IgD-negative memory B cell (primary cell): Measurements from ENCODE around the gene TMCC3. TPM values are rescaled to one million over a fixed set of nuclear protein-coding genes. Genes with fewer than 3 reads are reported as not detected.

Source experiments
- H3K27ac Mint-ChIP-seq, 3 donors: one replicate each; pipeline ENCODE4 v1.8.0; 2020 to 2022; ENCODE audit warnings: mild to moderate bottlenecking in 3 of 3, mixed read lengths in 3 of 3, moderate library complexity in 1 of 3
- H3K27me3 Mint-ChIP-seq: one replicate; pipeline ENCODE4 v1.8.0; 2021; ENCODE audit warnings: mixed read lengths
- H3K36me3 Mint-ChIP-seq: one replicate; pipeline ENCODE4 v1.8.0; 2020; ENCODE audit warnings: mild to moderate bottlenecking, mixed read lengths
- H3K4me1 Mint-ChIP-seq, 3 donors: one replicate each; pipeline ENCODE4 v1.8.0; 2020 to 2022; ENCODE audit warnings: mixed read lengths in 3 of 3, mild to moderate bottlenecking in 1 of 3
- H3K4me3 Mint-ChIP-seq, 4 donors: one replicate each; pipeline ENCODE4 v1.8.0; 2020 to 2022; ENCODE audit warnings: mild to moderate bottlenecking in 4 of 4, mixed read lengths in 4 of 4, moderate library complexity in 3 of 4
- H3K9me3 Mint-ChIP-seq, 3 donors: one replicate each; pipeline ENCODE4 v1.8.0; 2020 to 2021; ENCODE audit warnings: mixed read lengths in 3 of 3, mild to moderate bottlenecking in 1 of 3
- polyA plus RNA-seq: library from polyadenylated mRNA; unstranded; fragments of 300-500 nt; fragmentation: Illumina TruSeq; gene quantifications from one replicate; pipeline ENCODE4 v1.2.3, GENCODE V29; 2021

The TMCC3 gene
- polyA plus RNA-seq, 1 donor from 2014 or later, result 15.2 TPM

GRCh38 chr12:94633401-94633800 is 17.0 kb downstream of the TMCC3 start:
- H3K4me1 Mint-ChIP-seq, result peaks cover under 1 to 4% (median 2%) of the 10 kb centered on the region in 3 donors
- no peaks in the 10 kb centered on the region for H3K27me3 Mint-ChIP-seq
- H3K36me3 Mint-ChIP-seq, result peaks cover 2% of the 10 kb centered on the region
- H3K27ac Mint-ChIP-seq, result no peak overlapping the region
- no peaks in the 10 kb centered on the region for H3K9me3 Mint-ChIP-seq
- H3K4me3 Mint-ChIP-seq, result no peak overlapping the region

DNA sequence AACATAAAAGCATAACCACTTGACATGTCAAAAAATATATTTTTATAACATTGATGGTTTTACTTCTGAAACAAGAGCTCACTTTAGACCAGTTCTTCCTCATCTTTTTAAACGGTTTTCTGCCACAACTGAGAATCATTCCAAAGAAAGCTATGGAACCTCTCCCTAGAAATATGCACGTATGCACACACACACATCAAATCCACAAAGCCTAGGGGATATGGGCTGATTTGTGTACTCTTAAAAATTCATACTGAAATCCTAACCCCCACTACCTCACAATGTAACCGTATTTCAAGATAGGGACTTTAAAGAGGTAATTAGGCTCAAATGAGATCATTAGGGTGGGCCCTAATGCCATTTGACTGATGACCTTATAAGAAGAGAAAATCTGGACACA is 19.3 kb downstream of the TMCC3 start:
- H3K27ac Mint-ChIP-seq, result no peak overlapping the region
- H3K36me3 Mint-ChIP-seq, result peaks cover 2% of the 10 kb centered on the region
- H3K4me1 Mint-ChIP-seq, result peaks cover 0 to 4% (median 0%) of the 10 kb centered on the region in 3 donors

GRCh38 chr12:94628819-94629472 is 21.4 kb downstream of the TMCC3 start:
- peaks cover 0 to 4% (median 0%) of the 10 kb centered on the region in 3 donors for H3K4me1 Mint-ChIP-seq
- H3K27ac Mint-ChIP-seq, result no peak overlapping the region
- peaks cover 0 to 13% (median 2%) of the 10 kb centered on the region in 3 donors for H3K9me3 Mint-ChIP-seq
- no peaks in the 10 kb centered on the region for H3K27me3 Mint-ChIP-seq
- no peak overlapping the region for H3K4me3 Mint-ChIP-seq
- peaks cover 8% of the 10 kb centered on the region for H3K36me3 Mint-ChIP-seq

More for the DNA sequence above, 19.3 kb downstream of the TMCC3 start:
- Mint-ChIP-seq H3K27me3 (no peaks in the 10 kb centered on the region), H3K9me3 (peaks cover 0 to 6% (median 2%) of the 10 kb centered on the region in 3 donors), H3K4me3 (no peak overlapping the region)

DNA sequence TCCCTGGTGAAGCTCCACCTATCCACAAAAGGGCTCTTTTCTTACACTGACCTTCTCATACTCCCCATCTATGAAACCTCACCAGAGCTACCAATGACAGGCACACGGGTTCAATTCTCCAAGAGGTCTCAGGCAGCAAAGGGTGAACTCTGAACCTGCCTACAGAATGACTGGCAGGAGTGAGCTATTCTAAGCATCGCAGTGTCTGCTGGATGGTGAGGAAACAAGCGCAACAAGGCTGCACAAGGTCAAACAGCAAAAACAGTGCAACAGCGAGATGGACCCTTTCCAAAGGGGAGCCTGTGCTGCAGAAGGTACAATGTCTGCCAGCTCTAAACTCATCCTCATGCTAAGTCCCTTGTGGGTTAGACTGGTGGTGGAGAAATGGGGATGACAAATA is 22.0 kb downstream of the TMCC3 start:
- H3K27me3 Mint-ChIP-seq, result no peaks in the 10 kb centered on the region
- peak overlapping the region in 1 of 3 donors; percentile 28 for H3K27ac Mint-ChIP-seq
- peaks cover 0 to 14% (median 2%) of the 10 kb centered on the region in 3 donors for H3K9me3 Mint-ChIP-seq
- peaks cover 0 to 4% (median 0%) of the 10 kb centered on the region in 3 donors for H3K4me1 Mint-ChIP-seq
- H3K36me3 Mint-ChIP-seq, result peaks cover 9% of the 10 kb centered on the region
- peak overlapping the region in 1 of 4 donors; percentile 46 for H3K4me3 Mint-ChIP-seq

DNA sequence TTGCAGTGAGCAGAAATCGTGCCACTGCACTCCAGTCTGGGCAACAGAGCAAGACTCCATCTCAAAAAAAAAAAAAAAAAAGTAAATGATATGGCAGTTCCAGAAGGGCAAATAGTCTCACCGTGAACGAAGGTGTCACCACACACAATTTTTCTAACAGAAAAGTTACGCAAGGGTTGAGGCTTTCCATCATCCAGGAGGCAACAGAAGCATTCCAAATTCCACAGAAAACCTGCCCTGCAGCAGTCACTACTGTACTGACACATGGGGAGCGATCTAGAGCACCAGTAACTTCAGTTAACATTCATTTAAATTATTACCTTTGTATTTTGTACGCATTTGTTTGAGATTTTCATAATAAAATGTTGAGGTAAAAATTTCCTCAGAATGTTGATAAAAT is 24.8 kb downstream of the TMCC3 start:
- Mint-ChIP-seq H3K27ac (no peak overlapping the region), H3K4me1 (peaks cover 15 to 17% (median 17%) of the 10 kb centered on the region in 3 donors), H3K9me3 (peaks cover 0 to 14% (median 2%) of the 10 kb centered on the region in 3 donors), H3K36me3 (peaks cover 7% of the 10 kb centered on the region), H3K4me3 (no peak overlapping the region), H3K27me3 (no peaks in the 10 kb centered on the region)

DNA sequence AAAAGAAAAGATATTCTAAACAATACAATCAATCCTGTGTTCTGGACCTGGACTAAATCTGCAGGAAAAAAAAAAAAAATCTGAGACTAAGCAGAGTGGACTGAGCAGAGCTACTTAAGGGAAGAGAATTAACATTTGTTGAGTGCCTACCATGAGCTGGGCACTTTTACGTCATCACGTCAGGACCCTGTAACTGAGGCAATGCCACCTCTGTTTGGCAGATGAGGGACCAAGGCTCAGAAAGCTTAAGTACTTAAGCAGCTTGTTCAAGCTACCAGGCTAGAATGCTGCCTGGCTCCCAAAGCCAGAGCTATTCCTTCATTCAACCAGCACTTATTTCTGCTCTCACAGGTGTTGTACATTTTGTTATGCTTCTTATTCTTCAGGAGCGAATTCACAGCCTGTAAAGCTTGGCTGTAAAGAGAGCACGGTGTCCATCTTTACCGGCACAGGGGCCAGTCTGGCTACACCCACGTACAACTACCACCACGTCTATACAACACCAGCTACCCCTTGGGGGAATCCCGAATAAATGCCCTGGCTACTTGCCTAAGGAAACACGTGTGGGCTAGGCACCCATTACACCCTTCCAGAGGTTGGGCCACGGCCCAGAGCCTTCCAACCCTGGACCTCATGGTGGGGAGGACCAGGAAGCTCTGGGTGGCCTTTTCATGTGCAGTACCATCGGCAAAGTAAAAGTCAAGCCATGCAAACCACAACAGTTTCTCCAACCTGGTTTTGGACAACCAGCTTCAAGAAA is 27.0 kb downstream of the TMCC3 start:
- peaks cover 0 to 14% (median 2%) of the 10 kb centered on the region in 3 donors for H3K9me3 Mint-ChIP-seq
- peaks cover 15 to 17% (median 16%) of the 10 kb centered on the region in 3 donors for H3K4me1 Mint-ChIP-seq
- peak overlapping the region in 1 of 4 donors; percentile 43 for H3K4me3 Mint-ChIP-seq
- H3K36me3 Mint-ChIP-seq, result peaks cover 7% of the 10 kb centered on the region
- no peaks in the 10 kb centered on the region for H3K27me3 Mint-ChIP-seq
- peak overlapping the region in 1 of 3 donors; percentile 87 for H3K27ac Mint-ChIP-seq

GRCh38 chr12:94622475-94622874 is 27.9 kb downstream of the TMCC3 start:
- Mint-ChIP-seq H3K4me3 (peak overlapping the region in 3 of 4 donors; percentile 43 to 86 (median 86)), H3K36me3 (peaks cover 7% of the 10 kb centered on the region), H3K4me1 (peaks cover 15 to 17% (median 16%) of the 10 kb centered on the region in 3 donors), H3K27me3 (no peaks in the 10 kb centered on the region), H3K9me3 (peaks cover 0 to 14% (median 2%) of the 10 kb centered on the region in 3 donors), H3K27ac (peak overlapping the region in 1 of 3 donors; percentile 87)

DNA sequence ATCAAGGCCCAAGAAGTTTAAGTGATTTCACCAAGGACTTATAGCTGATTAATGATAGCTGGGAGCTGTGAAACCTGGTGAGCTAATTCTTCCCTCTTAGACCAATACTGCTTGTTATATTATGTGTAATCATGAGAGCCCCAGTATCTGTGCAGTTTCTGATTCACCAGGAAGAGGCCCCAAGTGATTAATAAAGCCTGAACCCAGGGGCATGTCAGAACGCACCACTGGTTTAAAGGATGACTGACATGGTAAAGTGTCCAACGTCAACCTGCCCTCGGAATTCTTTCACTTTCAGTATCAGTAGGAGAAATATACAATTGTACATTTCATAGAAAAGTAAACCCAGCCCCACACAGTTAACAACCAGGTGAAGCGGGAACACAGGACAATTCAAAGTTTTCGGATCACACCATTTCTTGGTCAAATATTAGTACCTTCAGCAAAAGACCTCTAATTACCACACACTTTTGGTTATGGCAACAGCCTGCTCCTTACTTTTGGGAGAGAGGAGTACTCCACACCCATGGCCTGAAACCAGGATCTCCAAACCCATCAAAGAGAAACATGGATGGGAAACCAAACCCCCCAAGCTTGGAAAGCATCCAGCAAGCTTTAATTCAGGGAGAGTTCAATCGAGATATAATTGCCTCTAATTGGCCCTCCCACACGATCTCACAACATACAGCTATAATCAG is 28.5 kb downstream of the TMCC3 start:
- peak overlapping the region; percentile 43 to 86 (median 80) for H3K4me3 Mint-ChIP-seq

DNA sequence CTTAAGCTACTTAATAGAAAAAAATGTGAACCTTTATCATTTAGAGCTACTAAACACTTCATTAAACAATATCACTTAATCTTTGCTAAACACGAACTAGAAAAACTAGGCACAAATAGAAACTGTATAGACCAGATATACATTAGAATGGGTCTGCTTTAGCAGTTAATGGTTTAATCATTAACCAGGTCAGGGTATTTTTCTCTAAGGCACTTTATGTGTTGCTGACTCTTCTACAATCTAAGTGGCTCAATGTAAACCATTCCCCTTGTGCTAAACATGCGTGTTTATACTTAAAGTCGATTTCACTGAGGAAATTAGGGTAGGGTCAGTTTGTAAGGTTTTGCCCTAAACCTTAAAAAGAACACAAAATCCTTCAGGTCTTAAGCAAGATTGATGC is 29.7 kb downstream of the TMCC3 start:
- Mint-ChIP-seq H3K27ac (no peak overlapping the region), H3K36me3 (peaks cover 5% of the 10 kb centered on the region), H3K4me1 (peaks cover 14 to 17% (median 15%) of the 10 kb centered on the region in 3 donors), H3K27me3 (no peaks in the 10 kb centered on the region), H3K9me3 (peaks cover 0 to 5% (median 0%) of the 10 kb centered on the region in 3 donors), H3K4me3 (no peak overlapping the region)

More for the DNA sequence above, 28.5 kb downstream of the TMCC3 start:
- Mint-ChIP-seq H3K9me3 (peaks cover 0 to 14% (median 0%) of the 10 kb centered on the region in 3 donors), H3K4me1 (peaks cover 15 to 17% (median 16%) of the 10 kb centered on the region in 3 donors), H3K36me3 (peaks cover 7% of the 10 kb centered on the region), H3K27me3 (no peaks in the 10 kb centered on the region), H3K27ac (peak overlapping the region in 2 of 3 donors; percentile 42 to 87)

- H3K9me3 Mint-ChIP-seq, result peaks cover 0 to 3% (median 0%) of the 10 kb centered on the region in 3 donors
- H3K36me3 Mint-ChIP-seq, result peaks cover 5% of the 10 kb centered on the region
- H3K4me1 Mint-ChIP-seq, result peaks cover 14 to 17% (median 15%) of the 10 kb centered on the region in 3 donors
- H3K4me3 Mint-ChIP-seq, result no peak overlapping the region
- H3K27me3 Mint-ChIP-seq, result no peaks in the 10 kb centered on the region
- H3K27ac Mint-ChIP-seq, result no peak overlapping the region
Observed at GRCh38 chr12:94618995-94619695, 31.2 kb downstream of the TMCC3 start.

DNA sequence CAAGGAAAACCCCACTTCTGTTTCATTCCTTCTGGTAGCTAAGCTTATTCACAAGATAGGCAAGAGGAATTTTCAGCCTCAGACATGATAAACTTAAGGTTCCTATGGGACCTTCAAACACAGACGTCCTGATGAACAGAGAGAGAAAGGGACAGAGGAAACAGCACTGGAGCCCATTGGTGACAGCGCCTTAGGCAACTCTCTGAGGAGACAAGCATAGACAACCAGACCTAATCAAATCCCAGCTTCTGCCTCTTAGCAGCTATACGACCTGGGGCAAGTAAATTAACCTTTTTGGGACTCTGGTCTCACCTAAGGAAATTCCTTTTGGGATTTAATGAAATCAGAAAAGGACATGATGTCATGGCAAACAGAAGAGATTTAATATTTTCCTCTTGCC is 33.3 kb downstream of the TMCC3 start:
- no peak overlapping the region for H3K4me3 Mint-ChIP-seq
- H3K9me3 Mint-ChIP-seq, result no peaks in the 10 kb centered on the region
- H3K36me3 Mint-ChIP-seq, result peaks cover 1% of the 10 kb centered on the region
- H3K4me1 Mint-ChIP-seq, result peaks cover 8 to 11% (median 10%) of the 10 kb centered on the region in 3 donors
- no peak overlapping the region for H3K27ac Mint-ChIP-seq
- no peaks in the 10 kb centered on the region for H3K27me3 Mint-ChIP-seq

GRCh38 chr12:94616203-94616729 is 34.1 kb downstream of the TMCC3 start:
- H3K4me3 Mint-ChIP-seq, result no peak overlapping the region
- H3K36me3 Mint-ChIP-seq, result peaks cover 1% of the 10 kb centered on the region
- H3K4me1 Mint-ChIP-seq, result peaks cover 0 to 3% (median 1%) of the 10 kb centered on the region in 3 donors
- no peaks in the 10 kb centered on the region for H3K9me3 Mint-ChIP-seq
- no peaks in the 10 kb centered on the region for H3K27me3 Mint-ChIP-seq
- H3K27ac Mint-ChIP-seq, result no peak overlapping the region

- Mint-ChIP-seq H3K9me3 (no peaks in the 10 kb centered on the region), H3K36me3 (peaks cover 1% of the 10 kb centered on the region), H3K4me1 (peaks cover 0 to 6% (median 0%) of the 10 kb centered on the region in 3 donors), H3K27me3 (no peaks in the 10 kb centered on the region), H3K4me3 (no peak overlapping the region), H3K27ac (no peak overlapping the region)
Observed at GRCh38 chr12:94615260-94616181, 34.8 kb downstream of the TMCC3 start.
